Measurements from ENCODE around the gene PLEKHA1.

GRCh38 chr10:122326806-122327205 is 47.7 kb upstream of the PLEKHA1 start:
- no peak for TF ChIP-seq MXI1 (IDR thresholded peaks at IDR 0.05; ENCODE audit: low read depth, low read length)
- TF ChIP-seq IRF3 (IDR thresholded peaks at IDR 0.05; ENCODE audit: low read depth, low read length): no peak
